ENCODE measurements around the gene TOR1B. TPM values are rescaled to one million over a fixed set of nuclear protein-coding genes. Genes with fewer than 3 reads are reported as not detected.

TOR1B gene
- total RNA-seq, 4 donors from 2014 or later: 19.8 to 54.7 (median 44.5) TPM

- no peaks in the 10 kb centered on the region for H3K27me3 ChIP-seq
- no peak overlapping the region for H3K27ac ChIP-seq
- H3K36me3 ChIP-seq: no peaks in the 10 kb centered on the region
- no peak for DNase-seq
- H3K4me3 ChIP-seq: no peak overlapping the region
- H3K9me3 ChIP-seq: no peaks in the 10 kb centered on the region
- TF ChIP-seq POLR2A (IDR thresholded peaks at IDR 0.05) (no peak), CTCF (IDR thresholded peaks at IDR 0.05) (no peak)
- H3K4me1 ChIP-seq: peaks cover 0 to 21% (median 6%) of the 10 kb centered on the region in 4 donors
Observed at GRCh38 chr9:129841071-129841470, 38.1 kb downstream of the TOR1B start.

GRCh38 chr9:129845373-129845772 lies 42.4 kb downstream of the TOR1B start:
- DNase-seq: no peak
- H3K4me3 ChIP-seq: no peak overlapping the region
- H3K27ac ChIP-seq: no peak overlapping the region
- no peaks in the 10 kb centered on the region for H3K4me1 ChIP-seq
- no peaks in the 10 kb centered on the region for H3K36me3 ChIP-seq
- TF ChIP-seq POLR2A (IDR thresholded peaks at IDR 0.05) (no peak), CTCF (IDR thresholded peaks at IDR 0.05) (no peak)
- H3K27me3 ChIP-seq: no peaks in the 10 kb centered on the region
- no peaks in the 10 kb centered on the region for H3K9me3 ChIP-seq

- Histone ChIP-seq H3K9me3 (no peaks in the 10 kb centered on the region), H3K4me1 (no peaks in the 10 kb centered on the region), H3K27ac (no peak overlapping the region), H3K27me3 (no peaks in the 10 kb centered on the region), H3K36me3 (peaks cover 0 to 30% (median 0%) of the 10 kb centered on the region in 3 donors), H3K4me3 (no peak overlapping the region)
- no peak for TF ChIP-seq CTCF (IDR thresholded peaks at IDR 0.05)
- no peak for TF ChIP-seq POLR2A (IDR thresholded peaks at IDR 0.05)
- DNase-seq: no peak
Observed at GRCh38 chr9:129848712-129849441, 45.9 kb downstream of the TOR1B start.

GRCh38 chr9:129849901-129850300 lies 46.9 kb downstream of the TOR1B start:
- TF ChIP-seq POLR2A (IDR thresholded peaks at IDR 0.05) (no peak), CTCF (IDR thresholded peaks at IDR 0.05) (no peak)
- H3K9me3 ChIP-seq: no peaks in the 10 kb centered on the region
- no peak overlapping the region for H3K27ac ChIP-seq
- H3K4me1 ChIP-seq: no peaks in the 10 kb centered on the region
- H3K27me3 ChIP-seq: no peaks in the 10 kb centered on the region
- peaks cover 0 to 40% (median 0%) of the 10 kb centered on the region in 3 donors for H3K36me3 ChIP-seq
- no peak for DNase-seq
- H3K4me3 ChIP-seq: no peak overlapping the region

- Histone ChIP-seq H3K9me3 (no peaks in the 10 kb centered on the region), H3K27me3 (no peaks in the 10 kb centered on the region), H3K27ac (peak overlapping the region in 1 of 4 donors; percentile 37), H3K4me1 (no peaks in the 10 kb centered on the region), H3K4me3 (no peak overlapping the region), H3K36me3 (peaks cover 0 to 41% (median 0%) of the 10 kb centered on the region in 3 donors)
- DNase-seq: no peak
- TF ChIP-seq POLR2A (IDR thresholded peaks at IDR 0.05) (no peak), CTCF (IDR thresholded peaks at IDR 0.05) (no peak)
Observed at GRCh38 chr9:129850821-129851550, 48.0 kb downstream of the TOR1B start.
